NOMO-1 (cell line): Measurements from ENCODE around the gene PPA2.
"Not testable (repeated sequence)": the region's sequence is repeated elsewhere in the genome, so short reads cannot be mapped to it uniquely, and the experiment has no call there.

Source experiments
- DNase-seq, 2 experiments: peaks; one replicate each; lab custom pipeline; 2025; ENCODE audit not compliant: unreplicated experiment in 2 of 2; lab: John Stamatoyannopoulos, UW

Gene PPA2

GRCh38 chr4:105473324-105474098 lies at the start of gene PPA2:
TSS of gene PPA2 (minus strand) at chr4:105474062. CDS start at chr4:105474050, 12 bp downstream.
- DNase-seq = peak; percentile 81 to 95

GRCh38 chr4:105520819-105521790 lies 47.2 kb upstream of the PPA2 start:
- peak in 1 of 2 experiments; percentile 29 for DNase-seq

- DNase-seq = no peak
These were observed 36.4 kb upstream of the PPA2 start for GRCh38 chr4:105510245-105510644.

GRCh38 chr4:105509714-105510113 lies 35.9 kb upstream of the PPA2 start:
- peak in 1 of 2 experiments; percentile 19 for DNase-seq

- peak; percentile 53 to 90 for DNase-seq
These were observed 35.4 kb upstream of the PPA2 start for GRCh38 chr4:105509291-105509690.

GRCh38 chr4:105504744-105505143 lies 30.9 kb upstream of the PPA2 start:
- DNase-seq = no peak

GRCh38 chr4:105503484-105503883 lies 29.6 kb upstream of the PPA2 start:
- DNase-seq = no peak

- no peak for DNase-seq
These were observed 23.0 kb upstream of the PPA2 start for GRCh38 chr4:105496899-105497298.

- no peak for DNase-seq
These were observed 21.8 kb upstream of the PPA2 start for GRCh38 chr4:105495667-105496066.

- no peak for DNase-seq
These were observed 16.7 kb upstream of the PPA2 start for GRCh38 chr4:105490523-105490922.

- DNase-seq = peak in 1 of 2 experiments; percentile 15
These were observed 10.0 kb upstream of the PPA2 start for GRCh38 chr4:105483840-105484239.

- DNase-seq = peak in 1 of 2 experiments; percentile 83
These were observed 247 bp upstream of the PPA2 start for GRCh38 chr4:105474099-105474518.

GRCh38 chr4:105472871-105473323 lies 965 bp downstream of the PPA2 start:
- no peak for DNase-seq

GRCh38 chr4:105471566-105472176 lies 2.2 kb downstream of the PPA2 start:
- DNase-seq = peak; percentile 36 to 68

- peak in 1 of 2 experiments; percentile 27 for DNase-seq
These were observed 3.1 kb downstream of the PPA2 start for GRCh38 chr4:105470766-105471165.

GRCh38 chr4:105469736-105470135 lies 4.1 kb downstream of the PPA2 start:
- no peak for DNase-seq

- DNase-seq = no peak
These were observed 7.3 kb downstream of the PPA2 start for GRCh38 chr4:105466580-105466979.

GRCh38 chr4:105464563-105464962 lies 9.3 kb downstream of the PPA2 start:
- not testable (repeated sequence) for DNase-seq

GRCh38 chr4:105462576-105462975 lies 11.3 kb downstream of the PPA2 start:
- DNase-seq = no peak

GRCh38 chr4:105461621-105462382 lies 12.1 kb downstream of the PPA2 start:
- peak in 1 of 2 experiments; percentile 72 for DNase-seq
